ENCODE results near the gene SLC51A. TPM values are rescaled to one million over a fixed set of nuclear protein-coding genes. Genes with fewer than 3 reads are reported as not detected.

Gene SLC51A
- total and polyA plus RNA-seq, 2 of the 8 experiments (the other 6 are each of a cell fraction or from before 2014, with no cell fraction given) = 6.3 to 9.8 TPM

DNA sequence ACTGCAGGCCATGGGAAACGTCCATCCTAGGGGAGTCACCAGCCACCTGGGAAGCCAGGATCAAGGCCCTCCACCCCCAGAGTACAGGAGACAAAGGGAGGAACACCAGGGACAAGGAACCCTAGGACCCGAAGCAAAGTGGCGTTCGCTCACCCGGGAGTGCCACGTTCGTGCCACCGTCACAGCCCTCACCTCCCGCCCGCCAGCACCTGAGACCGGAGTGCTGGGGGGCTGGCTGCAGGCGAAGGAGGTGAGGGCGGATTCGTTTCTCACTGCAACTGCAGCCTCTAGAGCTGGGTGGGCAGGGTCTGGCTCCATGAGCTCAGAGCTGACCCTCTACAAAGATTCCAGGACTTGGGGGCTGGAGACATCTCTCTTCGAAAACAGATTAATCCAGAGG, 31.5 kb upstream of the SLC51A start:
- peak overlapping the region; percentile 64 for H2BK120ac ChIP-seq (replicated peaks; ENCODE audit: low read depth, low read length)
- H3K56ac ChIP-seq (replicated peaks; ENCODE audit: insufficient read length, low read depth, low read length) = no peak overlapping the region
- WGBS, 2 experiments (ENCODE audit: extremely low coverage in 1 of 2, insufficient coverage in 1 of 2, insufficient read length in 1 of 2, insufficient replicate concordance in 2 of 2, low coverage in 1 of 2, low lambda C conversion rate in 2 of 2, missing lambda C conversion rate in 1 of 2) = 96% methylated on average over 15 of the region's 15 CpGs; no CpG with 5 or more reads in 1 of the 2 experiments
- no peak overlapping the region for H3K27ac ChIP-seq (ENCODE audit: low read depth, low read length)
- no peaks in the 10 kb centered on the region for H3K23me2 ChIP-seq (ENCODE audit: low read depth, low read length)
- H2AK5ac ChIP-seq (ENCODE audit: low read depth, low read length) = no peak overlapping the region
- H3K36me3 ChIP-seq (ENCODE audit: control insufficient read depth in 2 of 4, insufficient read depth in 4 of 4, low read length in 3 of 4) = no peaks in the 10 kb centered on the region
- POLR2A ChIA-PET (ENCODE audit: partially characterized antibody) = no interaction called here
- H3K9ac ChIP-seq (replicated peaks in 1 of 4; ENCODE audit: extremely low read depth in 1 of 4, low read depth in 3 of 4, low read length in 3 of 4) = no peak overlapping the region
- no peak overlapping the region for H2AFZ ChIP-seq (ENCODE audit: low read length)
- no peaks in the 10 kb centered on the region for H3K79me2 ChIP-seq (ENCODE audit: control insufficient read depth in 1 of 2, insufficient read depth in 2 of 2, low read length in 2 of 2)
- H2BK12ac ChIP-seq (ENCODE audit: low read depth, low read length) = peak overlapping the region; percentile 87; the same call in 1 of the 2 replicates
- no peak for FAIRE-seq
- H3K4ac ChIP-seq (replicated peaks; ENCODE audit: insufficient read length, low read depth, low read length) = no peak overlapping the region
- H4K5ac ChIP-seq (ENCODE audit: insufficient read length, low read depth, low read length) = no peak overlapping the region
- H3K14ac ChIP-seq (ENCODE audit: insufficient read length) = no peak overlapping the region
- H2BK20ac ChIP-seq (ENCODE audit: low read length) = no peak overlapping the region
- no peak for DNase-seq (ENCODE audit: low read depth in 1 of 2, low spot score in 2 of 2)
- H3K79me1 ChIP-seq (ENCODE audit: low read depth, low read length) = no peaks in the 10 kb centered on the region
- no peak overlapping the region for H2BK15ac ChIP-seq (ENCODE audit: low read length)
- no peak overlapping the region for H3K4me3 ChIP-seq (ENCODE audit: extremely low read depth in 1 of 4, insufficient read depth in 2 of 4, low read depth in 3 of 4, low read length in 4 of 4)
- CTCF ChIA-PET (ENCODE audit: partially characterized antibody) = interaction anchor here (0.5 to 4.0 kb wide), 4 partner anchors 13 to 334 kb away, joined by 3 to 28 read pairs (median 11); no protein-coding TSS in a partner anchor
- no peak overlapping the region for H4K8ac ChIP-seq (ENCODE audit: extremely low read depth, insufficient read depth, low read length)
- no peak overlapping the region for H2BK5ac ChIP-seq (ENCODE audit: low read depth, low read length)
- no peaks in the 10 kb centered on the region for H4K20me1 ChIP-seq (replicated peaks in 1 of 2; ENCODE audit: control insufficient read depth in 1 of 2, insufficient read depth in 2 of 2, low read length in 2 of 2)
- peaks cover 2 to 4% of the 10 kb centered on the region in 2 experiments; a peak in 1 of 4 replicates for H3K9me3 ChIP-seq (ENCODE audit: insufficient read depth in 2 of 2, low read depth in 1 of 2, low read length in 1 of 2)
- H3K18ac ChIP-seq (ENCODE audit: extremely low read depth, low read length) = no peak overlapping the region
- no peak overlapping the region for H4K91ac ChIP-seq (replicated peaks; ENCODE audit: insufficient read length, low read length)
- H3K27me3 ChIP-seq (replicated peaks in 1 of 4; ENCODE audit: control insufficient read depth in 3 of 4, extremely low read depth in 1 of 4, insufficient read depth in 3 of 4, low read length in 3 of 4) = no peaks in the 10 kb centered on the region
- no peak overlapping the region for H3K23ac ChIP-seq (ENCODE audit: insufficient read length)
- H3K4me1 ChIP-seq (replicated peaks in 1 of 4; ENCODE audit: control insufficient read depth in 3 of 4, insufficient read depth in 4 of 4, low read length in 3 of 4) = peaks cover 0 to 13% (median 10%) of the 10 kb centered on the region in 4 experiments; a peak in 6 of 7 replicates
- no peak overlapping the region for H3K4me2 ChIP-seq (ENCODE audit: insufficient read depth in 1 of 2, low read depth in 2 of 2, low read length in 2 of 2)
- TF ChIP-seq EZH2 (IDR thresholded peaks at IDR 0.05; ENCODE audit: low read depth, low read length, severe bottlenecking) = no peak
- TF ChIP-seq, protein P1, sequence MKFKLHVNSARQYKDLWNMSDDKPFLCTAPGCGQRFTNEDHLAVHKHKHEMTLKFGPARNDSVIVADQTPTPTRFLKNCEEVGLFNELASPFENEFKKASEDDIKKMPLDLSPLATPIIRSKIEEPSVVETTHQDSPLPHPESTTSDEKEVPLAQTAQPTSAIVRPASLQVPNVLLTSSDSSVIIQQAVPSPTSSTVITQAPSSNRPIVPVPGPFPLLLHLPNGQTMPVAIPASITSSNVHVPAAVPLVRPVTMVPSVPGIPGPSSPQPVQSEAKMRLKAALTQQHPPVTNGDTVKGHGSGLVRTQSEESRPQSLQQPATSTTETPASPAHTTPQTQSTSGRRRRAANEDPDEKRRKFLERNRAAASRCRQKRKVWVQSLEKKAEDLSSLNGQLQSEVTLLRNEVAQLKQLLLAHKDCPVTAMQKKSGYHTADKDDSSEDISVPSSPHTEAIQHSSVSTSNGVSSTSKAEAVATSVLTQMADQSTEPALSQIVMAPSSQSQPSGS (IDR thresholded peaks at IDR 0.05; ENCODE audit: low read length) = no peak
- TF ChIP-seq SIRT6 (IDR thresholded peaks at IDR 0.05; ENCODE audit: low read length) = no peak
- TF ChIP-seq CBX5 (IDR thresholded peaks at IDR 0.05; ENCODE audit: low read depth, low read length) = no peak
- TF ChIP-seq, protein P2, sequence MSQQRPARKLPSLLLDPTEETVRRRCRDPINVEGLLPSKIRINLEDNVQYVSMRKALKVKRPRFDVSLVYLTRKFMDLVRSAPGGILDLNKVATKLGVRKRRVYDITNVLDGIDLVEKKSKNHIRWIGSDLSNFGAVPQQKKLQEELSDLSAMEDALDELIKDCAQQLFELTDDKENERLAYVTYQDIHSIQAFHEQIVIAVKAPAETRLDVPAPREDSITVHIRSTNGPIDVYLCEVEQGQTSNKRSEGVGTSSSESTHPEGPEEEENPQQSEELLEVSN (IDR thresholded peaks at IDR 0.05) = no peak
- TF ChIP-seq YY1 (IDR thresholded peaks at IDR 0.05; ENCODE audit: low read depth, low read length) = no peak
- TF ChIP-seq KDM1A (IDR thresholded peaks at IDR 0.05; ENCODE audit: borderline replicate concordance, low read length) = no peak
- no peak for TF ChIP-seq KDM4A (IDR thresholded peaks at IDR 0.05; ENCODE audit: low read depth, low read length, severe bottlenecking)
- TF ChIP-seq ZNF274 (IDR thresholded peaks at IDR 0.05; ENCODE audit: borderline replicate concordance, extremely low read depth, low read length) = no peak
- TF ChIP-seq TAF1 (IDR thresholded peaks at IDR 0.05; ENCODE audit: low read depth, low read length) = no peak
- TF ChIP-seq RBBP5 (IDR thresholded peaks at IDR 0.05; ENCODE audit: borderline replicate concordance, low read depth, low read length) = no peak
- no peak for TF ChIP-seq SRF (IDR thresholded peaks at IDR 0.05; ENCODE audit: low read depth, low read length)
